Fibroblast of gingiva (primary cell): ENCODE results near the gene BUD13.

Experiments used
- DNase-seq: peaks from one replicate; pipeline ENCODE4 v3.0.0-alpha.2; 2011; ENCODE audit warnings: low read depth

Gene BUD13

GRCh38 chr11:116716621-116717020, 56.2 kb downstream of the BUD13 start:
- no peak for DNase-seq

DNA sequence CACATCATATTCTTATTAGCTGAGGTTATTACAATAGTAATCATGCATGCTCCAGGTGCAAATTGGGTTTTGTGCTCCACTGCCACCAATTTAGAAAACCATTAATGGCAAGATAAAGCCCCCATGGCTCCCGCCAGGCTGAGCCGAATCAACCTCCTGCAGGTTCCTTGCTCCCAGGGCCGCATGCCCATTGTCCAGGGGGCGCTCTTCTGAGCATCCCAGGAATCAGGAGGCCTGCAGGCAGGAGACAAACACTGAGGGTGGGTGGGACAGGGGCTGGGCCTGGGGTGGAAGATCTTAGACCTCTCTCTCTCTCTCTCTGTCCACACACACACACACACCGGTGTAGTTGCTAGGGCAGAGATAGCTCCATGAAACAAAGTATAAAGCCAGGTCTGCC, 57.4 kb downstream of the BUD13 start:
- no peak for DNase-seq

DNA sequence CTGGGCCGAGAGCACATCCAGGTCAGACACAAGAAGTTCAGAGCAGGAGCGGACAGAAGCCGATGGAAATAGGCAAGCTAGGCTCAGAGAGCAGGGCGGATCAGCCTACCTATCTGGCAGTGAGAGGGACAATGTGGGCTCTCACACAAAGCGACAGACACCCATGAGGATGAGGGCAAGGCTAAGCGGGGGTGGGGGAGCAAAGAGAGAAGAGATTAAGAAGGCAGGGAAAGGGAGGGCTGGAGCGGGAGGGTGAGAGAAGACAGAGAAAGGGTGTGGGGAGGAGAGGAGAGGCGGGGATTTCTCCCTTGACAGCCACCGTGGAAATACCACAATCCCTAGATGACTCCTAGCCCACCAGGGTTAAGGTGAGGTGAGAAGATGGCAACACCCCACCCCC, 57.9 kb downstream of the BUD13 start:
- no peak for DNase-seq

DNA sequence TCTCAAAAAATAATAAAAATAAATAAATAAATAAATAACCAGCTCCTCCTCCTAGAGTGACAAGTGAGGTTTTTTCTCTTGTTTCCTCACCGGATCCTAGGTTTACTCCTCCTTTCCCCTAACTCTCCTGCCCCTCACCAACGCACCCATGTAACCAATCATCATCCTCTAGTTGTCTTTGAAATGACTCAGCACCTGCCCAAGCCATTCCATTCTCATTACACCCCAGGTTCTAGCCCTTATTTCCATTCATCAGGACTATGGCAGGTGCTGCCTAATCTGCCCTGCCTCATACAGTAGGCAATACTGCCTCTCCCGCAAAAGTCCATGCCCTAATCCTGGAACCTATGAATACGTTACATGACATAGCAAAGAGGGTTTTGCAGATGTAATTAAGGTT, 60.4 kb downstream of the BUD13 start:
- no peak for DNase-seq

DNA sequence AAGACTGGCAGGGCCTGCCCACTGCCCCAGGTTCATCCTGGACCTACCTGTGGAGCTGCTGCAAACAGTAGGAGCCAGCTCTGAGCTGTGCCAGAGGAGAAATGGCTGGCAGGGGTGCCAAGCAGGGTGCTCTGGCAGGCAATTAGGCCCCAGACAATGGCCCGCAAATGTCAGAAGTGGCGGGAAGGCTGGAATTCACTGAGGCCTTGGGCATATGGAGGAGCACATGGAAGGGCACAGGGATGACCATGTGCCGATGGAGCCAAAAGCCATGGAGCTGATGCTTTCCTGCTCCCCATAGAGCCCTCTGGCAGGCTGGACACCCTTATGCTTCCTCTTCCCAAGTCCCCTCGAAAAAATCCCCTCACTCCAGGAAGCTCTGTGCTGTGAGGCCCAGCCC, 62.0 kb downstream of the BUD13 start:
- DNase-seq: no peak

DNA sequence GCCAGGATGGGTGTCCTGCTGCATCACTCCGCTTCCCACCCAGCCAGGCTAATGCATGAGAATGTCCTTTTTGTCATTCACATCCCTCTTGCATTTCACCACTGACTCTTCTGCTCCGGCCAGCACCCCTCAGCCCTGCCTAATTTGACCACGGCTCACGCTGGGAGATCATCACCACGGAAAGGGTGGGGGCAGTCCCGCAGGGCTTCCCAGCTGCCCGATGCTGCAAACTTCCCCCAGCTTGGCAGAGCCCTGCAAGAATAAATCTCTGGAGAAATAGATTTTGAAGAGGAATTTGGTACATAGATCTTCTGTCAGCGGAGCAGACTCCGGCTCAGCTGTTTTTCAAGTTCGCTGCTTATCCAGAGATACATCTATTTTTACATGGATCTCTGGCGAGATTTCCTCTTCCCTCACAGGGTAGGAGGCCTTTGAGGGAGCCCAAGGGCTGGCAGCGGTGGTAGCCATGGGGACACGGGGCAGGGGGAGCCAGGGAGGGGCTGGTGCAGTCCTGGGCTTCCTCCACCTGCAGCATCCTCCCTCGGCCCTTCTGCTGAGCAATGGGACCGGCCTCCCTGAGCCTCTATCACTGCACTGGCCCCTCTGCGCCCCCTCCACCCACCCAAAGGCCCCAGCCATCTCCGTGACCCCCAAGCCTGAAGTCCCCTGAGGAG, 62.6 kb downstream of the BUD13 start:
- DNase-seq: no peak

DNA sequence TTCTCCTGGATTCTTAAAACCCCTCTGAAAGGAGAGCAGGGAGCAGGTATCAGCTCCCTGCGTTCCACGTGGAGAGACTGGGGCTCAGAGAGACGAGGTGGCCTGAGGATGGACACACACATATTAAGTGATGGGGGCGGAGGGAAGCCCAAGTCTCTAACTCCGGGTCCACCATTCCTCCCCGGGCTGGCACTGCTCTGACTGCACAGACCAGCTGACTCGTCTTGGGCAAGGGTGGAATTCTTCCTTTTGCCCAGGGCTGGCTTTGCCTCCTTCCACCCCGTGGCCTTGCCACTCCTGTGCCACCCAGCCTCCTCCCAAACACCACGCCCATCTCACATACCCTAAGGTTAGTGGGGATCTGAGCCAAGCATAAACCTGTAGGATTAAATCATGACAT, 65.0 kb downstream of the BUD13 start:
- DNase-seq: no peak

- no peak for DNase-seq
Observed at GRCh38 chr11:116707161-116707629, 65.6 kb downstream of the BUD13 start.

DNA sequence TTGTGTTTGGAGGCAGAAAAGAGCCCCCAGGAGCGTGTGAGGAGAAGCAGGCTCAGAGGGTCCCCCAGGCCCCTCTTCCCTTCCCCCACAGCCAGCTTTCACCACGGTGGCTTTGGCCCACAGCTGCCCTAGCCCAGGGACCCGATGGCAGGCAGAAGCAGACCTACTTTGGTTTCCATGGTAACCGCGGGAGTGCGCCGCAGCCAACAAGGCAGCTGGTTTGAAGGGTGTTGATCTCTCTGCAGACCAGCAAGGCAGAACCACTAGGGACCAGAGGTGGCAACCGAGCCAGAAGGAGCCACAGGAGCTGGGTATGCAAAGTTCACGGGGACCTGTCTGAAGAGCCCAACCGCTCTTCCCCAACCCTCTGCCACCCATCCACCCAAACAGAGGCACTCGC, 69.4 kb downstream of the BUD13 start:
- DNase-seq: no peak

GRCh38 chr11:116702772-116703385, 69.9 kb downstream of the BUD13 start:
- no peak for DNase-seq

- DNase-seq: no peak
Observed at GRCh38 chr11:116701876-116702275, 70.9 kb downstream of the BUD13 start.

GRCh38 chr11:116701297-116701801, 71.4 kb downstream of the BUD13 start:
- no peak for DNase-seq

GRCh38 chr11:116700586-116701220, 72.1 kb downstream of the BUD13 start:
- no peak for DNase-seq
